ENCODE measurements around the gene IRF2BPL.

Gene IRF2BPL

GRCh38 chr14:76993752-76994151 lies 34.8 kb downstream of the IRF2BPL start:
- TF ChIP-seq, protein P1, sequence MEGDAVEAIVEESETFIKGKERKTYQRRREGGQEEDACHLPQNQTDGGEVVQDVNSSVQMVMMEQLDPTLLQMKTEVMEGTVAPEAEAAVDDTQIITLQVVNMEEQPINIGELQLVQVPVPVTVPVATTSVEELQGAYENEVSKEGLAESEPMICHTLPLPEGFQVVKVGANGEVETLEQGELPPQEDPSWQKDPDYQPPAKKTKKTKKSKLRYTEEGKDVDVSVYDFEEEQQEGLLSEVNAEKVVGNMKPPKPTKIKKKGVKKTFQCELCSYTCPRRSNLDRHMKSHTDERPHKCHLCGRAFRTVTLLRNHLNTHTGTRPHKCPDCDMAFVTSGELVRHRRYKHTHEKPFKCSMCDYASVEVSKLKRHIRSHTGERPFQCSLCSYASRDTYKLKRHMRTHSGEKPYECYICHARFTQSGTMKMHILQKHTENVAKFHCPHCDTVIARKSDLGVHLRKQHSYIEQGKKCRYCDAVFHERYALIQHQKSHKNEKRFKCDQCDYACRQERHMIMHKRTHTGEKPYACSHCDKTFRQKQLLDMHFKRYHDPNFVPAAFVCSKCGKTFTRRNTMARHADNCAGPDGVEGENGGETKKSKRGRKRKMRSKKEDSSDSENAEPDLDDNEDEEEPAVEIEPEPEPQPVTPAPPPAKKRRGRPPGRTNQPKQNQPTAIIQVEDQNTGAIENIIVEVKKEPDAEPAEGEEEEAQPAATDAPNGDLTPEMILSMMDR (IDR thresholded peaks at IDR 0.05; ENCODE audit: low read depth, low read length), result no peak
- no peak overlapping the region for H3K4me3 ChIP-seq (ENCODE audit: low read depth, low read length)

DNA sequence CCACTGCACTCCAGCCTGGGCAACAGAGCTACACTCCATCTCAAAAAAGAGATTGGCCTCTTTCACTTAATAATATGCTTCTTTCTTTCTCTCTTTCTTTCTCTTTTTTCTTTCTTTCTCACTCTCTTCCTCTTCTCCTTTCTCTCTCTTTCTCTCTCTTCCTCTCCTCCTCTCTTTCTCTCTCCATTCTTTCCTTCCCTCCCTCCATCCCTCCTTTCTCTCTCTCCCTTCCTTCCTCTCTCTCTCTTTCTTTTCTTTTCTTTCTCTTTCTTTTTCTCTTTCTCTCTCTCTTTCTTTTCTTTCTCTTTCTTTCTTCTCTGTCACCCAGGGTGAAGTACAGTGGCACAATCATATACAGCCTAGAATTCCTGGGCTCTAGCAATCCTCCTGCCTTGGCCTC lies 38.4 kb downstream of the IRF2BPL start:
- TF ChIP-seq, protein P1 (IDR thresholded peaks at IDR 0.05; ENCODE audit: low read depth, low read length), result no peak
- H3K4me3 ChIP-seq (ENCODE audit: low read depth, low read length), result no peak overlapping the region

DNA sequence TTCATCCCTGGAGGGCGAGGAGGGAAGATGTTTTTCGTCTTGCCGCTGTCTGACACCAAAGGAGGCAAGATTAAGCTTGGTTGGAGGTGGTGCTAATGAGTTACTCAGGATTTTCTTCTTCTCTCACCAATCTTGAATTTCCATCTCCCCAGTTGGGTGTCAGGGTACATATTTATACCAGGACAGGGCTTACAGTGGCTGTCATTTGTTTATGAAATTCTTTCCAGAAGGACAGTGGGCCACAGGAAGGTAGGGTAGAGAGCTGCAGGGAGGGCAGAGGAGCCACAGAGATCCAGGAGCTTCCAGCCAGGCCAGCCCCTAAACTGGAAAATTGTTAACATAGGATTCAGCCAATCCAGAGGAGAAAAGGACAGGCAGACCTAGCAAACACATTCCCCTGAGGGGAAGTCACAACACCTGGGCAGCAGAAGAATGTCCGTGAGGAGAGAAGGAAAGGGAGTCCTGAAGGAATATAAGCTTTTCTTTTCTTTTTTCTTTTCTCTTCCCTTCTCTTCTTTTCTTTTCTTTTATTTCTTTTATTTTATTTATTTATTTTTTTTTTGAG lies 40.5 kb downstream of the IRF2BPL start:
- no peak overlapping the region for H3K4me3 ChIP-seq (ENCODE audit: low read depth, low read length)
- TF ChIP-seq, protein P1 (IDR thresholded peaks at IDR 0.05; ENCODE audit: low read depth, low read length), result no peak

DNA sequence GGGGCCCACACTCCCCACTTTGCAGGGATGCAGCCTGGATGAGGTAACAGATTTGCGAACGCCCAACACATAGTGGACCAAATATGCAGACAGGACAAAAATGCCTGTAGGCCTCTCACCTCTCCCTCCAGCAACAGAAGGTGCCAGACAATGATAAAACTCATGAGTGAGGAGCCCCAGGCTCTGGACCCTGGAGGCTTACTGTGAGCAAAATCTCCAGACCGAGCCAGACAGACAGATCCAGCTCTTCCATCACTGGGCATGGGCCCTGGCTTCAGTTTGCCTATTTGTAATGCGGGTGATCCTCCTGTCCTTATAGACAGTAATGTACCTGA lies 42.3 kb downstream of the IRF2BPL start:
- H3K4me3 ChIP-seq (ENCODE audit: low read depth, low read length), result no peak overlapping the region
- TF ChIP-seq, protein P1 (IDR thresholded peaks at IDR 0.05; ENCODE audit: low read depth, low read length), result no peak

DNA sequence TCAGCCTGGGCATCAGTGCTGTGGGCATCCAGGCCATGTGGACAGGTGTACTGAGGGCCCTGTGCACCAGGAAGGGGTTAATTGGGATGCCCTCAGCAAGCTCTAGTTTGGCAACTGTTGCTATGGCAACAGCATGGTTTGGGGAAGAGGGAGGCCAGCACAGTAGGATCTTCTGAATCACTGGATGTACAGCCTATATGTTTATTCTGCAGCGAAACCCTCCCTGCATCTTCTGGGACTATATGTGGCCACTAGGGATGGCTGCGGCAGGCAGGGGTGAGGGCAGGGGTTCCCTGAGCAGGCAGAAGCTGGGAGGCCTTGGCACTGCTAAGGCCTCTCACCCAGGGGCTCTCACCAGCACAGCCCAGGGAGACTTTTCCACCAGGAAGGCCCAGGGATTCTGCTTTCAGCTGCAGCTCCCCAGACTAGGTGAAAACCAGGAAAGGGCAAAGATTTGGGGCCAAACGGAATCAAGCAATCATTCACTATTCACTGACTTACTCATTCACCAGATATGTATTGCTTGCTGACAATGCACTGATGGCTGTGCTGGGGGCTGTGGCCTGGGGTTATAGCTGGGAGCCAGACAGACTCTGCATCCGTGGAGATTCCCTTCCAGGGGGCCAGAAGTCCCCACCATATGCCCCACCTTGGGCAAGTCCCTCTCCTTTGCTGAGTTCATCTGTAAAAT lies 42.8 kb downstream of the IRF2BPL start:
- TF ChIP-seq, protein P1 (IDR thresholded peaks at IDR 0.05; ENCODE audit: low read depth, low read length), result no peak
- no peak overlapping the region for H3K4me3 ChIP-seq (ENCODE audit: low read depth, low read length)

DNA sequence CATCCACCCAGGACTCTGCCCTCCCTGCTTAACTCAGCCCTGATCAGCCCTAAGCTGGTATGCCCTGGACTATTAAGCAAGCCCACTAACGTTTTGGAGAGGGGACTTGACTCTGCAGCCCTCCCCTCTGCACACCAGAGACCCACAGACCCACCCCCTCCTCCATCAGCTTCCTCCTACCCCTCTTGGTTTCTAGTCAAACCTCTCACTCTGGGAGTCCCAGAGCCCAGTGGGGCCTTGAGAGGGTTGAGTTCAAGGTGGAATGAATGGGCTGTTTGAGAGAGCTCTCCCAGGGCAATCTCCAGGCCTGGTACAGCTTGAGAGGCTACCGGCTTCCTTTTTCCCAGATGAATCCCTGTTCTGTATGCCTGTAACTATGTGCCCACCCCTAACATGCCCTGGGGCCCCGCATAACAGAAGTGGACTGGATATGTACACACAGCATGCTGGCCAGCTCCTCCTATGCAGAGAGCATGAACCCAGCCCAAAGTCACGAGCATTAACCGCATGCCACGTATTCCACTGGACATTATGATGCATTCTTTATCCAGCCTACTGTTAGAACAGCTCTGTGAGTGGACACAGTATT lies 43.6 kb downstream of the IRF2BPL start:
- TF ChIP-seq, protein P1 (IDR thresholded peaks at IDR 0.05; ENCODE audit: low read depth, low read length), result no peak

DNA sequence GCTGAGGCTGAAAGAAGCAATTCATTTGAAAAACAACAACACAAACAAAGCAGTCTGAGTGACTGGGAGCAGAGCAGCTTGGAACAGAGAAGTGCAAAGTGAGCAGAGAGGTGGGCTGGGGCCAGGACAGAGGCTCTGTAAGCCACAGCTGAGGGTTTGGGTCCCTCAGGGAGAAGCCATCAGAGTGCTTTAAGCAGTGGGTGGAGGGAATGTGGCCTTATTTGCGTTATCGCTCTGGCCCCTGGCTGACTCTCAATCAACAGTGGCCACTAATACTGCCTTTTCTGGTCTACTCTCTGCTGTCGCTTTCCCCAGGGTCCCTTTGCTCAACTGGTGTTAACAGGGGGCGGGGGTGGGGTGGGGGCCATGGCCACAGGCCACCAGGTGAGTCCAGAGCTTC lies 44.2 kb downstream of the IRF2BPL start:
- TF ChIP-seq, protein P1 (IDR thresholded peaks at IDR 0.05; ENCODE audit: low read depth, low read length), result no peak
- H3K4me3 ChIP-seq (ENCODE audit: low read depth, low read length), result no peak overlapping the region

More for the DNA sequence above, 43.6 kb downstream of the IRF2BPL start:
- no peak overlapping the region for H3K4me3 ChIP-seq (ENCODE audit: low read depth, low read length)

Measured in WI38 (cell line).